ENCODE data around the gene LARGE1.

Gene LARGE1

DNA sequence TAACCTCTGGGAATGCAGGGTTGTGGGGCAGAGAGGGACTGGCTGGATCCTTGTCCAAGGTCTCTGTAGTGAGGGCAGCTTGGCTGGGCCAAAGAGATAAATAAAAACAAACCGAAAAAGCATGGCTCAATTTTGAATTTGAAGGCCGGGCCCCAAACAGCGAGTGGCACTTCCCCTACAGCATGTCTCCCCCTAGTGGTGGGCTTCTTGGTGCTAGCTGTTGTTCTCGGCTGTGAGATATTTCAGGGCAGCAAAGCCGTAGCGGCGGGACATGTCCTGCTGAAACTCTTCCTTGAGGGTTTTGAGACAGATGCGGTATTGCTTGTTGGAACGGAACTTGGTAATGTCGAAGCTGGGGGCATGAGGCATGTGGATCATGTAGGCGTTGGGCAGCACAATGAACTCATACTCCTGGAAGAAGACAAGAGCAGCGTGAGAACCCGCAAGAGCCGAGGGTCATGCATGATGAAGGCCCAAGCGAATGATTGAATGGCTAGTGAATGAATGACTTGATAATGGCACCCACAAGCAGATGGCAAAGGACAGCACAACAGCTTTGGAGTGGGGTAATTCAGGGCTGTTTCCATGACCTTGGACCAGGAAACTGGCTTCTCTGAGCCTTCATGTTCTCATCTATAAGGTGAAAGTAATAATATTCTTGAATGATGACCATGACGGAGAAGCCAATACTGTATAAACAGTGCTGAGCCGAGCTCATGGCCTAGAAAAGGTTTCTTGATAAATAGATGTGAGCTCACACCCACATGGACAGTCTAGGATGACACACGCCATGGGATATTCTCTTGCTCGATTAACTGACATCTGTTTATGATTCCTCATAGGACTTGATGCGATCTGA lies 645.8 kb downstream of the LARGE1 start:
- H3K9ac ChIP-seq (ENCODE audit: low read depth, low read length, poor library complexity, severe bottlenecking): no peak overlapping the region

DNA sequence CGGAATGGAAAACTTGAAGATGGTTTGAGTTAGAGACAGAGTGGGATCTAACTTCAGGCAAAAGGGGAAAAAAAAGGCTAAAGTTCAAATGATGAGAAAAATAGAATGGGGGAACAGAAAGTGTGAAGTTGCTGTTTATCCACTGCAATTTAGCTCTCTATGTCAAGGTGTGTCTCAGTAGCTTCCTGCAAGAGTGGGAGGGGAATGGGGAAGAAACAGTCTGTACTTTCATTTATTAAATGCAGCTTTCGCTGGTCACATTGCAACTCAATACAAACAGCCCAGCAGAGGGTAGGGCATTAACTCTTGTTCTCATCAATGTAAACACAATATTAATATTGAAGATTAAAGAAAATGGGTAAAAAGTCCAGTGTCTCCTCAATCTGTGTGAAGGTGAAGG lies 647.4 kb downstream of the LARGE1 start:
- Histone ChIP-seq H3K36me3 (ENCODE audit: insufficient read depth, low read length) (no peaks in the 10 kb centered on the region), H3K4me3 (ENCODE audit: low read length, poor library complexity, severe bottlenecking) (no peak overlapping the region), H4K20me1 (ENCODE audit: insufficient read depth, low read length, poor library complexity, severe bottlenecking) (no peaks in the 10 kb centered on the region), H3K79me2 (ENCODE audit: insufficient read depth, low read length) (no peaks in the 10 kb centered on the region), H3K27me3 (ENCODE audit: insufficient read depth, low read length, poor library complexity, severe bottlenecking) (no peaks in the 10 kb centered on the region), H3K4me1 (ENCODE audit: insufficient read depth, low read length, poor library complexity, severe bottlenecking) (no peaks in the 10 kb centered on the region), H3K4me2 (ENCODE audit: low read depth, low read length, poor library complexity, severe bottlenecking) (no peak overlapping the region), H3K9ac (ENCODE audit: low read depth, low read length, poor library complexity, severe bottlenecking) (no peak overlapping the region), H2AFZ (ENCODE audit: low read length) (no peak overlapping the region), H3K9me2 (replicated peaks; ENCODE audit: low read depth, low read length) (no peaks in the 10 kb centered on the region), H3K9me3 (ENCODE audit: insufficient read depth, low read depth, low read length) (peaks cover 5% of the 10 kb centered on the region; the same call in 1 of the 2 replicates), H3F3A (ENCODE audit: low read depth) (no peaks in the 10 kb centered on the region)
- TF ChIP-seq EZH2phosphoT487 (IDR thresholded peaks at IDR 0.05; ENCODE audit: borderline replicate concordance): no peak
- TF ChIP-seq, protein P1, sequence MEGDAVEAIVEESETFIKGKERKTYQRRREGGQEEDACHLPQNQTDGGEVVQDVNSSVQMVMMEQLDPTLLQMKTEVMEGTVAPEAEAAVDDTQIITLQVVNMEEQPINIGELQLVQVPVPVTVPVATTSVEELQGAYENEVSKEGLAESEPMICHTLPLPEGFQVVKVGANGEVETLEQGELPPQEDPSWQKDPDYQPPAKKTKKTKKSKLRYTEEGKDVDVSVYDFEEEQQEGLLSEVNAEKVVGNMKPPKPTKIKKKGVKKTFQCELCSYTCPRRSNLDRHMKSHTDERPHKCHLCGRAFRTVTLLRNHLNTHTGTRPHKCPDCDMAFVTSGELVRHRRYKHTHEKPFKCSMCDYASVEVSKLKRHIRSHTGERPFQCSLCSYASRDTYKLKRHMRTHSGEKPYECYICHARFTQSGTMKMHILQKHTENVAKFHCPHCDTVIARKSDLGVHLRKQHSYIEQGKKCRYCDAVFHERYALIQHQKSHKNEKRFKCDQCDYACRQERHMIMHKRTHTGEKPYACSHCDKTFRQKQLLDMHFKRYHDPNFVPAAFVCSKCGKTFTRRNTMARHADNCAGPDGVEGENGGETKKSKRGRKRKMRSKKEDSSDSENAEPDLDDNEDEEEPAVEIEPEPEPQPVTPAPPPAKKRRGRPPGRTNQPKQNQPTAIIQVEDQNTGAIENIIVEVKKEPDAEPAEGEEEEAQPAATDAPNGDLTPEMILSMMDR (conservative IDR thresholded peaks at IDR 0.05; ENCODE audit: low read length): no peak

More for the DNA sequence above, 645.8 kb downstream of the LARGE1 start:
- no peaks in the 10 kb centered on the region for H3F3A ChIP-seq (ENCODE audit: low read depth)
- no peak overlapping the region for H2AFZ ChIP-seq (ENCODE audit: low read length)
- no peaks in the 10 kb centered on the region for H4K20me1 ChIP-seq (ENCODE audit: insufficient read depth, low read length, poor library complexity, severe bottlenecking)
- no peaks in the 10 kb centered on the region for H3K79me2 ChIP-seq (ENCODE audit: insufficient read depth, low read length)
- no peaks in the 10 kb centered on the region for H3K4me1 ChIP-seq (ENCODE audit: insufficient read depth, low read length, poor library complexity, severe bottlenecking)
- H3K4me2 ChIP-seq (ENCODE audit: low read depth, low read length, poor library complexity, severe bottlenecking): no peak overlapping the region
- H3K9me3 ChIP-seq (ENCODE audit: insufficient read depth, low read depth, low read length): peaks cover 5% of the 10 kb centered on the region; the same call in 1 of the 2 replicates
- H3K27me3 ChIP-seq (ENCODE audit: insufficient read depth, low read length, poor library complexity, severe bottlenecking): no peaks in the 10 kb centered on the region
- H3K9me2 ChIP-seq (replicated peaks; ENCODE audit: low read depth, low read length): no peaks in the 10 kb centered on the region
- no peaks in the 10 kb centered on the region for H3K36me3 ChIP-seq (ENCODE audit: insufficient read depth, low read length)
- TF ChIP-seq EZH2phosphoT487 (IDR thresholded peaks at IDR 0.05; ENCODE audit: borderline replicate concordance): no peak
- TF ChIP-seq, protein P1 (conservative IDR thresholded peaks at IDR 0.05; ENCODE audit: low read length): peak; percentile 54
- H3K4me3 ChIP-seq (ENCODE audit: low read length, poor library complexity, severe bottlenecking): no peak overlapping the region

DNA sequence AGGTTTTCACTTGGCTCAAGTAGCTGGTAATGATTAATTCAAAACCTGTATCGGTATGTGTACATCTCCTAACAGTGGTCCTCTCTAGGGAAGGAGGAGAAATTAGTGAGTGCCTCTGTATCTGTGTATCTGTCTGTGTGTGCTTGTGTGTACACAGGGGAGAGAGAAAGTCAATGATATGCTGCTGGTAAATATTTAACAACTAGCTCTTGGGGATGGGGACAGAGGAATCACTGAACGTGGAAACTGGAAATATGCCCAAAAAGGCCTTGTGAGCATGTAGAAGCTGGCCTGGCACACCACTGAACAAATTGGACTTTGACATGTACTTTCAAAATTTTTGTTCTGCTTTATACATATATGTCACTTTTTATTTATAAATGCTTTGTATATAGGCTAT lies 648.1 kb downstream of the LARGE1 start:
- H3F3A ChIP-seq (ENCODE audit: low read depth): no peaks in the 10 kb centered on the region
- no peak overlapping the region for H3K4me2 ChIP-seq (ENCODE audit: low read depth, low read length, poor library complexity, severe bottlenecking)
- H4K20me1 ChIP-seq (ENCODE audit: insufficient read depth, low read length, poor library complexity, severe bottlenecking): no peaks in the 10 kb centered on the region
- TF ChIP-seq, protein P1 (conservative IDR thresholded peaks at IDR 0.05; ENCODE audit: low read length): no peak
- TF ChIP-seq EZH2phosphoT487 (IDR thresholded peaks at IDR 0.05; ENCODE audit: borderline replicate concordance): no peak
- H2AFZ ChIP-seq (ENCODE audit: low read length): no peak overlapping the region
- H3K27me3 ChIP-seq (ENCODE audit: insufficient read depth, low read length, poor library complexity, severe bottlenecking): no peaks in the 10 kb centered on the region
- no peaks in the 10 kb centered on the region for H3K79me2 ChIP-seq (ENCODE audit: insufficient read depth, low read length)
- H3K36me3 ChIP-seq (ENCODE audit: insufficient read depth, low read length): no peaks in the 10 kb centered on the region
- H3K4me1 ChIP-seq (ENCODE audit: insufficient read depth, low read length, poor library complexity, severe bottlenecking): no peaks in the 10 kb centered on the region
- H3K9me2 ChIP-seq (replicated peaks; ENCODE audit: low read depth, low read length): no peaks in the 10 kb centered on the region
- 0 out of 2 replicates have a peak, but pooled peaks cover 5% of the 10 kb centered on the region for H3K9me3 ChIP-seq (ENCODE audit: insufficient read depth, low read depth, low read length)
- no peak overlapping the region for H3K9ac ChIP-seq (ENCODE audit: low read depth, low read length, poor library complexity, severe bottlenecking)
- no peak overlapping the region for H3K4me3 ChIP-seq (ENCODE audit: low read length, poor library complexity, severe bottlenecking)
